ENCODE measurements around the gene TEFM.

DNA sequence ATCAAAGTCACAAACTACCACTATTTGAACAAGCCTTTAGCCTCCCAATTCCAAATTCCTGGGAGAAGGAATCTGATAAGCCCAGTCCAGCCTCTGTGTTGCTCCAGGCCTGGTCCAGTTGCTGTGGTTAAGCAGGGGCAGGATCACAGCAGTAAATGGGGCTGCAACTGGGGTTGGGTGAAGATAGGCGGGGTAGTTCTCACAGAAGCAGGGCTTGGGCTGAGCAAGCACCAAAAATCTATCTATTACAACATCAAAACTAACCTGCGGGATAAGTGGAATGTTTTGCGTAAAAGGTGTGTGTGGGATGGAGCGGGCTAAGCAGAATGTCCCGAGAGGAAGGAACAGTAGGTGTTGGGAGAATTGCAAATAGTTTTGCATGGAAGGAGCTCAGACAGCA, 41.8 kb upstream of the TEFM start:
- TF ChIP-seq, protein P1, sequence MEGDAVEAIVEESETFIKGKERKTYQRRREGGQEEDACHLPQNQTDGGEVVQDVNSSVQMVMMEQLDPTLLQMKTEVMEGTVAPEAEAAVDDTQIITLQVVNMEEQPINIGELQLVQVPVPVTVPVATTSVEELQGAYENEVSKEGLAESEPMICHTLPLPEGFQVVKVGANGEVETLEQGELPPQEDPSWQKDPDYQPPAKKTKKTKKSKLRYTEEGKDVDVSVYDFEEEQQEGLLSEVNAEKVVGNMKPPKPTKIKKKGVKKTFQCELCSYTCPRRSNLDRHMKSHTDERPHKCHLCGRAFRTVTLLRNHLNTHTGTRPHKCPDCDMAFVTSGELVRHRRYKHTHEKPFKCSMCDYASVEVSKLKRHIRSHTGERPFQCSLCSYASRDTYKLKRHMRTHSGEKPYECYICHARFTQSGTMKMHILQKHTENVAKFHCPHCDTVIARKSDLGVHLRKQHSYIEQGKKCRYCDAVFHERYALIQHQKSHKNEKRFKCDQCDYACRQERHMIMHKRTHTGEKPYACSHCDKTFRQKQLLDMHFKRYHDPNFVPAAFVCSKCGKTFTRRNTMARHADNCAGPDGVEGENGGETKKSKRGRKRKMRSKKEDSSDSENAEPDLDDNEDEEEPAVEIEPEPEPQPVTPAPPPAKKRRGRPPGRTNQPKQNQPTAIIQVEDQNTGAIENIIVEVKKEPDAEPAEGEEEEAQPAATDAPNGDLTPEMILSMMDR (IDR thresholded peaks at IDR 0.05; ENCODE audit: low read depth, low read length, poor library complexity, severe bottlenecking) = no peak
- no peak for TF ChIP-seq EZH2phosphoT487 (IDR thresholded peaks at IDR 0.05; ENCODE audit: borderline replicate concordance, low read length)

Data from DOHH2 (cell line).